Activated CD4-positive, CD25-positive, alpha-beta regulatory T cell treated with anti-CD3 and anti-CD28 coated beads, Interleukin-2, amount 50 U/mL, for 16 hours (primary cell): Measurements from ENCODE around the gene SMARCA2.

Experiments
- DNase-seq: peaks from one replicate; pipeline ENCODE4 v3.0.0-alpha.2; 2020; ENCODE audit warnings: low read depth, low spot score

Gene SMARCA2

GRCh38 chr9:2210201-2210600 is 195.1 kb downstream of the SMARCA2 start:
- DNase-seq, result no peak

GRCh38 chr9:2213830-2214468 is 198.8 kb downstream of the SMARCA2 start:
- DNase-seq, result no peak

- no peak for DNase-seq
Measured at GRCh38 chr9:2214707-2215106, 199.6 kb downstream of the SMARCA2 start.

DNA sequence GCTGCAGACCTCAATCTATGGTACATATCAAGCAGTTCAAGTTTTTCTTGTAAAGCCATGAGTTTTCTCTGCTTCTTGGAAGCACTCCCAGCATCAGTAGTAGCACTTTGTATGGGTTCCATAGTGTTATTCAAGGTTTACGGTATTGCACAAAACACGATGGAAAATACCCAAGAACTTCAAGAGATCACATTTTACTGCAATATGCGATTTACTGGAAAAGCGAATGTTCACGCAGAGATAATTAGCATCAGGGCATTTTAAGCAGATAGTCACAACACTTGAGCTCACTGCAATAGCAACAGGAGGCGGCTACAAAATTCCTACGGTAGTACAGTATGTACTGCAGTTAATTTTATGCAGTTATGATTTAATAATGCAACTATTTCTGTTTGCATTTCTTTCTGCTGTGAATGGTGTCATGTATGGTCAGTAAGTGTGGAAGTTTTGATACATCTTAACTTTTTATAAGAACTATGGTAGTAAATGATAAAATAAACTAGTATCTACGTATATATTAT is 200.8 kb downstream of the SMARCA2 start:
- DNase-seq, result no peak

- DNase-seq, result no peak
Measured at GRCh38 chr9:2216591-2216990, 201.4 kb downstream of the SMARCA2 start.

DNA sequence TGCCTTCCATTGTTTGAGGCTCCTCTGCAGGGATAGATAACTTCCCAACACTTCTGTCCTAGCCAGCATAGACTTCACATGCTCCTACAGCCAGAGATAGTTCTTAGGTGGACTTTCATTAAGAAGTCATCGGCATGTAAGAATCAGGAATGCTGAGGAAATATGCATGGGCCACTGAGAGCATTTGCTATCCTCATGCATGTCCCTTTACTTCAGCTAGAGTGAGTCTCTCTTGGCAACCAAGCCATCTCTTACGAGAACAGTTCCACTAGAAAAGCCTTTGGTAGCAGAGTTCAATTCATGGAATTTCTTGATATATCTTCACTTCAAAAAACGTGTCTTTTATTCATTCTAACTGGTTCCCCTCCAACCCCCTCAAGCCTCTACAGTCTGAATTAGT is 202.4 kb downstream of the SMARCA2 start:
- DNase-seq, result no peak

DNA sequence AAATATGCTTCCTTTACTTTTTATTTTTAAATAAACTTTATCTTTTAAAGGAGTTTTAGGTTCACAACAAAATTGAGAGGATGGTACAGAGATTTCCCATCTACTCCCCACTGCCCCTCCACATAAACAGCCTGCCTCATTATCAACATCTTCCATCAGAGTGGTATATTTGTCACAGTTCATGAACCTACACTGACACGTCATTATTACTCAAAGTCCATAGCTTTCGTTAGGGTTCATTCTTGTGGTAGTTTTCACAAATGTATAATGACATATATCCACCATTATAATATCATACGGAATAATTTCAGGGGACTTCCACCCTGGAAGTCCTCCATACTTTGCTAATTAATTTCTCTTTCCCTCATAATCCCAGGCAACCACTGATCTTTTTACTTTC is 204.9 kb downstream of the SMARCA2 start:
- DNase-seq, result no peak

DNA sequence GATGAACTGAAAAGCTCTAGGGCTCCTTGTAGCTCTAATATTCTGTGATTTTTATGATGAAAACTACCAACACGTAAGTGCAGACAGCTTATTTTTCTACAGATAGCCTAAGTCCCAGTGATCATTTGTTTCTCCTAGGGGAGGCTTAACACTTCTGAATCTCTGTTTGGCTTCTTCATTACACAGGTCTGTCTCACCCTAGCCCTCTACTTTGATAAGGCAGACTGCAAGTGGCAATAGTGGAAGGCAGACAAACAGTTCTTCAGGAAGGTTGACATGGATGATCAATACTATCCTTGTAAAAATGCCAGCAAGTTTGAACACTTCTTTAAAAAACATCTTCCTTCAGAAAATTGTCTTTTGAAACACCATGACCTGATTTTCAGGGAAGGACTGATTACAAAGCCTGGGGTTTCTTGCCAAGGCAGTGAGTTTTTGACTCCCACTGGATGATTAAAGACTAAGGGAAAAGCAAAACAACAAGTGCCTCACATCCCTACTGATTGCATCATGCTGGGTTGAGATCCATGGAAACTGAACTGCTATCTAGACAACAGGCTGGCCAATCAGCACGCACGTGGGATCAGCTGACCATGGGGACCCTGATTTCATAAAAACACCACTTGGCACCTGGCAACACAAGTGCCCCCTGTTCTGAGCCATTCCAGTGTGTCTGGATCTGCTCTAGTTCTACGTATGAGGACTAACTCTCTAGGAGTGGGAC is 212.2 kb downstream of the SMARCA2 start:
- no peak for DNase-seq

- DNase-seq, result no peak
Measured at GRCh38 chr9:2228132-2228531, 213.0 kb downstream of the SMARCA2 start.

GRCh38 chr9:2228641-2229040 is 213.5 kb downstream of the SMARCA2 start:
- DNase-seq, result no peak

GRCh38 chr9:2229109-2229721 is 214.1 kb downstream of the SMARCA2 start:
- no peak for DNase-seq

DNA sequence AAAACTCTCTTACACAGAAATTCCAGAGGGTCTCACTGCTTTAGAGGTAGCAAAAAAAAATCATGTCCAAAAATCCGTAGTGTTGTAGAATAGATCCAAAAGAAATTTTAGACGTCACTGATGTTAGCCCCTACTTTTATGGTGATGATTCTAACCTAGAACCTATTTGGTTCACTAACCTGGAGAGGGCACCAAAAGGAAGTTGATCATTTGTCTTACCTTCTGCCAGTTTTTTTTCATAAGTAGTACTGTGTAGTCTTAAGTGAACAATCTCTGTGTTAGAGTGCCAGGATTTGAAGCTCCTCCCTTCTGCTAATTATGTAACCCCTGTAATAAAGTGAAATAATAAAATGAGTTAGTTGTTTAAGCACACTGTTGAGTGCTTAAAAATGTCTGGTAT is 215.2 kb downstream of the SMARCA2 start:
- DNase-seq, result no peak

GRCh38 chr9:2231101-2231500 is 216.0 kb downstream of the SMARCA2 start:
- no peak for DNase-seq

GRCh38 chr9:2231829-2232228 is 216.7 kb downstream of the SMARCA2 start:
- no peak for DNase-seq

- DNase-seq, result no peak
Measured at GRCh38 chr9:2233274-2233673, 218.1 kb downstream of the SMARCA2 start.

DNA sequence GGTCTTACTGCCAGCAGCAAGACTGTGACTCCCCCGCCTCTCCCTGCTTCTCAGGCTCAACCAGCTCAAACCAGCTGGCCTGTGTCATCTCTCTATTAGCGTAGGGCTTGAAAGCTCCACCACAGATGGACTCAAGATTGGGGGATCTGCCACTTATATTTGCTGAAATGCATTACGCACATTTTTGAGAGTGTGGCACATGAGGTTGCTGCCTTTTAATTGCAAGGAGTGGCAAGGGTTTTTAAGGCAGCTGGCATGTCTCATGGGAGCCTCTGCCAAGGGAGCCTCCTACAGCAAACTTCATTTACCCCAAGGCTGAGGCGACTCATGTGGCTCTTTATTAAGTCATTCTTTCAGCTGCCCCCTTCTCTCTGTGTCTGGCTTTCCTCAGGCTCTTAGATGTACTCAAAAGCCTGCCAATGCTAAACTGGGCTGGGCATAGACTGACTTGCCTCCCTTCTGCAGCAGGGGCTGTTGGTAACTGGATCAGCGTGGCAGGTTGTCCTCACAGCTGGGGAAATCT is 219.3 kb downstream of the SMARCA2 start:
- no peak for DNase-seq

GRCh38 chr9:2235623-2236022 is 220.5 kb downstream of the SMARCA2 start:
- DNase-seq, result no peak

DNA sequence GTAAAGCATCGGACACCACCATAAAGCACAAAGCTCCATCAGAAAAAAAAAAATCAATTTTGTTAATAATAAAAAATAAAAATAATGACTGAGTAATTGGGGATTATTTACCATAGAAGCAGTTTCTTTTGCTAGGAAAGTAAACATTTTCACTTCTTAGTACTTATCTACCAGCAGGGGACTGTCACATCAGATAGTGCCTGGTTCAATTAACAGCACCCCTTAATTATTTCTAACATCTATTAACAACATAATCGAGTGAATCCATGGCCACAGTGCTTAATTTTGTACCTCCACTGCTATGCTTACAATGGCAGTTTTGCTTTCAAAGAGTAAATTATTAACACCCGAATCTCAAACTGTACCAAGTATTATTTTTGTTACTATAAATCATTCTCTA is 221.7 kb downstream of the SMARCA2 start:
- DNase-seq, result no peak

DNA sequence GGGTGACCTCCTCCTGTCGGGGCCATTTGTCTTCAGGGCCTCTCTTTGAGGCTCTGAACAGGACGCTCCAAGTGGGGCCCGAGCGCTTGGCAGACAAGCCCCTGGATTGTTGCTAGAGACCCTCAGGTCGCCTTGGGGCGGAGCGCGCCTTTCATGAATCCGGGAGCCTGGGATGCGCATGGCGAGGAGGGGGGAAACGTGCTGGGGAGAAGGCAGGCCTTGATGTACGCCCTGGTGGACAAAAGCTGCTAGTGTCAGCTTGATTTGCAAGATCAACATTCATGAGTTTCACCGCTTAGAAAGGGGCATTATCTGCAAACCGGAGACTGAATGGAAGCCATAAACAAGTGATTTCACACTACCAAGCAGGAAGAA is 226.3 kb downstream of the SMARCA2 start:
- no peak for DNase-seq

GRCh38 chr9:2241836-2242741 is 226.9 kb downstream of the SMARCA2 start:
- no peak for DNase-seq

- DNase-seq, result no peak
Measured at GRCh38 chr9:2242831-2243330, 227.7 kb downstream of the SMARCA2 start.
